Activated CD8-positive, alpha-beta memory T cell treated with anti-CD3 and anti-CD28 coated beads for 48 hours (primary cell): ENCODE measurements around the gene TMEM250.
"Not testable (repeated sequence)": the region's sequence is repeated elsewhere in the genome, so short reads cannot be mapped to it uniquely, and the experiment has no call there.

ENCODE experiments used
- DNase-seq, 3 experiments: peaks; one replicate each; pipeline ENCODE4 v3.0.0-alpha.2; 2020; ENCODE audit warnings: low read depth in 2 of 3, low spot score in 2 of 3

The TMEM250 gene, protein sequence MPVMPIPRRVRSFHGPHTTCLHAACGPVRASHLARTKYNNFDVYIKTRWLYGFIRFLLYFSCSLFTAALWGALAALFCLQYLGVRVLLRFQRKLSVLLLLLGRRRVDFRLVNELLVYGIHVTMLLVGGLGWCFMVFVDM

DNA sequence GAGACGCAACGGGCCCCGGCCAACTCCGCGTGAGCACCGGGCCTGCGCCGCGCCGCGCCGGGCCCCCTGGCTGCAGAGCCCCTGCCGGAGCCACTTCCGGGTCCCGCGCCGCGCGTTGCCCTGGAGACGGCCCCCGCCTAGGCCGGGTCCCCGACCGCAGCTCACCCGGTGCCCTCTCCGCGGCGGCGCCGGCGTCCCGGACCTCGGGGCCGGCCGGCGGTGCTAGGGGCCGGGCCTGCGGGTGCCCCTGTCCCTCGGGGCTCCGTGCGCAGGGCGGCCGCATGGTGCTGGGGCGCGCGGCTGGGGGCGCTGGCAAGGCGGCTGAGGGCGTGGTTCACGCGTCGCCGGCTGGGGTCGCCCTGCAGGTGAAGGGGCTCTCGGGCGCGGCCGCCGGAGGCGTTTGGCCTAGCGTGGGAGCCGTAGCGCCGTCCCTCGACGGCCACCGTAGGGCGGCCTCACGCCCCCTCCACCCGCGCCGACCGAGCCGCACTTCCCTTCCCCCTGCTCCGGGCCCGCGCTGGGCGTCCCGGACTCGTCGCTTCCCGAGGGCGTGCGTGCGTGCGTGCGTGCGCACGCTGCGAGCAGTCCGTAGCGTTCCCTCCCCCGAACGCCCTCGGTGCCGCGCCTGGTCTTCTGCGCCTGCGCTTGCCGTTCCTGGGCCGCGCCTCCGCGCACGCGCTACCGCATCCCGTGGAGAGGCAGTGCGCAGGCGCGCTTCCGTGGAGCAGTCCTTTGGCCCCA lies at the start of gene TMEM250:
TSS of gene TMEM250 (minus strand) at position 556 of the 741 bp plus-strand sequence. CDS start 1,975 bp downstream, outside the sequence.
- peak; percentile 91 to 97 (median 94) for DNase-seq

DNA sequence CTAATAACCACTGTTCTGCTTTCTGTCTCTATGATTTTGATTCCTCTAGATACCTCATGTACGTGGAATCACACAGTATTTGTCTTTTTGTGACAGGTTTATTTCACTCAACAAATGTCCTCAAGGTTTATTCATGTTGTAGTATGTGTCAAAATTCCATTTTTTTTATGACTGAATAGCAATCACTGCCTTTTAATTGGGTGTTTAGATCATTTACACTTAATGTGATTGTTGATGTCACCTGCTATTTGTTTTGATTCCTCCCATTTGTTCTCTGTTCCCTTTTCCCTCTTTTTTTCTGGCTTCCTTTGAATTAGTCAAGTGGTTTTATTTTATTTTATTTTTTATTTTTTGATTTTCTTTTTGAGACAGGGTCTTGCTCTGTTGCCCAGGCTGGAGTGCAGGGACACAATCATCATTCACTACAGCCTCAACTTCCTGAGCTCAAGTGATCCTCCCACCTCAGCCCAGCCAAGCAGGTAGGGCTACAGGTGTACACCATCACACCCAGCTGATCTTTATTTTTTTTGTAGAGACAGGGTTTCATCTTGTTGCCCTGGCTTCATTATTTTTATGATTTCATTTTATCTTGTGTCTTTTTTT lies 44.7 kb upstream of the TMEM250 start:
- no peak for DNase-seq

DNA sequence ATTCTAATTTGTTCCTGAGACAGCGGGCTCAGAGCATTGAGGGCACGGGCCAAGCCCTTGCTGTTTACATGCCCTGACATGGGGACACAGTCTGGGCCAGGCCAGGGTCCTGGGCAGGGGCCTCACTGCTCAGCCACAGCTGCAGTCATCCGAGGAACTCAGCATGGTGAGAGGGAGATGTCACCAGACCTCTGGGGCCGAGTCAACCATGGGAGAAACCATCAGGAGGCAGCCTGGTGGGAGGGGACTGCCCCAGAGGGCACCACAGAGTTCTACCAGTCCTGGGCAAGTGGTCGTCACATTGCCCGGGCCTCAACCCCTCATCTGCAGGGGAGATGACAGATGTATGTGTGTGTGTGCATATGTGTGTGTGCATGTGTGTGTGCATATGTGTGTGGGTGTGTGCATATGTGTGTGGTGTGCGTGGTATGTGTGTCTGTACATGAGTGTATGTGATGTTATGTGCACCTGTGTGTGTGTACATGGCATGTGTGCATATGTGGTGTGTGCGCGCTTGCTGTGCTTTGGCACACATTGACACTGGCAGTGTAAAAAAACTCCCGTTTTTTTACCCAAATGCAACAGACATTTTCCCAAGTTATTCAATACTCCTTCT lies 42.4 kb upstream of the TMEM250 start:
- no peak for DNase-seq

DNA sequence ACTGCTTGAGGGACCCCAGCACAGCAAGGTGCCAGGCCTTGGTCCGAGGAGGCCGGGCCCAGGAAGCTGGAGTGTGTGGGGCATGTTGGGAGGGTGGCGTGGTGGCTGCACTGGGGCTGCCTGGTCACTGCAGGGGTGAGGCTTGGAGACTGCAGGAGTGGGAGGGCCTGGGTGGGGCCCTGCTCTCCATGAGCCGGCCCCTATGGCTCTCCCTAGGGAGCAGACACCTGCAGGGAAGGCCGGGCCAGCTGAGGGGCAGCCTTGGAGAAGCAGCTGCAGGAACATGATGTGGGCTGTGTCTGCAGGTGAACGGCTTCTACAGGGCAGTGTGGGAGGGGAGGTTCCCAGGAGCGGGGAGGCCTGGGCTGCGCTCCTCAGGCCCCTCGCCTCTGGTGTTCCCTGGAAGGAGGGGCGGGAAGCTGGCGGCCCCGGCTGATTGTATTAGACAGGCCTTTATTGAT lies 41.7 kb upstream of the TMEM250 start:
- no peak for DNase-seq

DNA sequence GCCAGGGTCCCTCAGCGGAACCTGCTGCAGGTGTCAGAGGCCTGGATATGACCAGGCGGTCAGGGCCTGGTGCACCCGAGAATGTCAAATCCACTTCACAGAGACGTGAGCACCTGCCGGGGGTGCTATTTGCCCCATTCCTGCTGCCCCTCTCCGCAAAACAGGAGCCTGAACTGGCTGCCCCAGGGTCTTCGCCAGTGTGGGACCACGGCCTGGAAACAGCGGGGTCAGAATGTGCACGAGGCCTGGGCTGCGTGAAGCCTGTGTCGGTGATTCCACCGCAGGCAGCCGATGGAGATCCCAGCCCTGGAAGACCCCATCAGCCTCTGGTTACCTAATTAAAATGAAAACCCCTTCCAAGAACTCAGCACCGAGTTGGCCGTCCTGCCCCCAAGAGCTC lies 41.2 kb upstream of the TMEM250 start:
- no peak for DNase-seq

DNA sequence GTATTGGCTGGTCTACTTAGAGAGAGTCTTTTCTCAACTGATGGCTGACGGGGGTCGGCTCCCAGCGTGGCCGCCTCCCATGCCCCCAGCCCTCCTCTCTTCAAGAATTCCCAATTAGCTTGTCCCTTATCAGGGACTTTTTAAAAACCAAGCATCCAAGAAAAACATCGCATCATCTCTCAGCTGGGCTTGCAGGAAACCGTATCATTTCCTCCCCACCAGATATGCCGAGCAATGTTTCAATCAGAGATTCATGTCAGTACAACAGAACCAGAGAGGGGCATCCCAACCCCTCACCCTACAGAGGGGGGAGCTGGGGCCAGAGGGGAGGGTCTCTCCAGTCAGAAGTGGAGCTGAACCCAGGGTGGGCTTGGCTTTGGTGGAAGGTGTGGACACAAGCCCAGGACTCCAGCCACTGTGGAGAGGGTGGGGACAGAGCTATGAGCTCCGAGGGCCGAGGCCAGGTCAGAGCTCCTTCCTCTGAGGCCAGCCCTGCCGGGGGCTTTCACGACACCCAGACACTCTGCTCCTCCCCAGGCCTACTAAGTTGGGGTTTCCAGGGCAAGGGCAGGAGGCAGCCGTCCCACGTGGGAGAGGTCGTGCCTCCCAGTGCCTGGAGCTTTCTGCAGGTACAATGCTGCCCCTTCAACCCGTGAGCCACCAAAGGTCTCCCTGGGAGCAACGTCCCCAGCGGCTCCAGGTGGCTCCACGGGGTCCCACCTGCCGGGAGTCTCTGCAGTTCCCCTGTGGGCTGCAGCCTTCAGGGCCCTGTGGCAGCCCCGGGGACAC lies 39.0 kb upstream of the TMEM250 start:
- no peak for DNase-seq

DNA sequence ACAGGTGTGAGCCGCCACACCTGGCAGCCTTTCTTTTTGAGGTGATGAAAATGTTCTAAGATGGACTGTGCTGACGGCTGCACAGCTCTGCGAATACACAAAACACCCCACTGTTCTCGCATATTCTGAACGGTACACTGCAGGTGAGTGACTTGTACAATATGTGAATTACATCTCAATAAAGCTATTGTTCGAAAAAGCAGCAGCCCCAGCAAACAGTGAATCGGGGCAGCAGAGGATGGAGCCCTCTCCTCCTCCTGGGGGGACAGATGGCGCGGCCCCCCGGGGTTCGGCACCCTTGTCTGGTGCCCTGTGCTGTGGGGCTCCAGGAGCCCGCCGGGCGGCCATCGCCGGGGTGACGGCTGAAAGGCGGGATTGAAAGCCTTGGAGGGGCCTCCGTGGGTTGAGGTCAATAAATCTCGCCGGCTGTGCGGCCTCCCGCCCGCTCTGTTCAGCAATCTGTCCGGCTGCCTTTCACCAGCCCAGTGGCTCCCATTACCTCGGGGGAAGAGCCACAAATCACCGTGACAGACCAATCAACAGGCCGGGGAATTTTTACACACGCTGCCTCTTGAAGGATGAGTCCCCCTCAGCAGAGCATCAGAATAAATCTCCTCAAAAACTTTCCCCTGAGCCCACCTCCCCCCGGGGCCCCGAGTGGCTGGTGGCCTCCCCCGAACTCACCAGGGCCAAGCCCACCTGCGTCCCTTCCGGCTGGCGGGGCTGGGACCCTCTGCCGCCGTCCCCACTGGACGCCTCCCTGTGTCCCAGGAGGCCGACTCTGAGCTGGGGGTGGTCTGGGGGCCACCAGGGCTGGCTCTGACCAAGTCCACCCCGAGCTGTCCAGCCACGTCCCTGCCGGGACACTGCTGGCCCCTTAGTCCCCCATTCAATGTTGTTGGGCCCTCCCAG lies 37.8 kb upstream of the TMEM250 start:
- DNase-seq, result no peak

DNA sequence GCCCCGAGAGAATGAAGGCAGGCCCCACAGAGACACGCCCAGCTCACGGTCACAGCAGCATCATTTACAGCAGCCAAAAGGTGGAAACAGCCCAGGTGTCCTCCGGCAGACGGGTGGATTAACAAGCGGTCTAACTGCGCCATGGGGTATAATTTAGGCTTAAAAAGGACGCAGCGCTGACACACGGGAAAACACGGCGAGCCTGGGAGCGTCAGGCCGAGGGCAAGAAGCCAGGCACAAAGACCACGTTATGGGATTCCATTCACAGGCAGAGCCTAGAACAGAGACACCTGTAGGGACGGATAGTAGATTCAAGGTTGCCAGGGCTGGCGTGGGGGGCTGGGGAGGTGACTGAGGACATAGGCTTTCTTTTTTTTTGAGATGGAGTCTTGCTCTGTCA lies 36.9 kb upstream of the TMEM250 start:
- no peak for DNase-seq

DNA sequence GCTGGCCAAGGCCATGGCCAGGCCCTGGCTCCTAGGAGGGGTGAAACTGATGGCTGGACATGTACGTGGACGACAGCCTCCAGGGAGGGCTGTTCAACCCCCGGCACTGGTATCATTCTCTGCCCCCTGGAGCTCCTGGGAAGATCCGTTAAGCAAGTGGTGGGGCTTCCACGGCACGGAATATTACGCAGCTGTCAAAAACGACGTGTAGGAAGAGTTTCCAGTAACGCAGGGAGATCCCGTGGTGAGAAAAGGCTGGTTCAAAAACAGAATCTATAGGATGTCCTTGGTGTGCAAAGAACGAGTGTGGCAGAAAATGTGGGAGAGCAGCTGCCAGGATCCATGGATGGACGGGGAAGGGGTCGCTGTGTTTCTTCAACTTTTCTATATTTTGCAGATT lies 36.3 kb upstream of the TMEM250 start:
- no peak for DNase-seq

DNA sequence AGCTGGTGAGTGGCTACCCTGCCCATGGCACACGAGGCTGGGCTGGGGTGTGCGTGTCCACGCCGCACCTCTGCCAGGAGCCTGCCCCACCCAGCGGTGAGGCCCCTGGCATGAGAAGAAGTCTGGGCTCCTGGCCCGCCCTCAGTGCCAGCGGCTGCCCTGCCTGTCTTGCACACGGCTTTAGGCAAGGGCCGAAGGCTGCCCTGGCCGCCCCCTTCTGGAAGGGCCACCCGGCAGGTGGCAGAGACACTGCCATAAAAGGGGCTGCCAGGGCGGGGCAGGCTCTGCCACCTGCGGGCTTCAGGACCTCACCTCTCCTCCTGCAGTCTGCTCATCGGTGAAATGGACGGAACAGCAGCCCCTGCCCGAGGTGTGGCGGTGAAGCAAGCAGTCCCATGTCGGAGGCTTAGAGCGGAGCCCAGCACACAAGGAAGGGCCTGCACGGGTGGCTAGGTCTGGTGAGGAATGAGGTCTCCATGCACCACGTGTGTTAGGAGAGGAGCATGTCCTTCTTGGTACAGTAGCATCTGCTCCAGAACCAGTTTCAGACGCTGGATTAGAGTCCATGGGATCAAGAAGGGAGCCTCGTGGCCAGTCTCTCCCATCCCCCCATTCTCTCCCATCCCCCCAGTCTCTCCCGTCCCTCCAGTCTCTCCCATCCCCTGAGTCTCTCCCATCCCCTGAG lies 34.8 kb upstream of the TMEM250 start:
- no peak for DNase-seq

DNA sequence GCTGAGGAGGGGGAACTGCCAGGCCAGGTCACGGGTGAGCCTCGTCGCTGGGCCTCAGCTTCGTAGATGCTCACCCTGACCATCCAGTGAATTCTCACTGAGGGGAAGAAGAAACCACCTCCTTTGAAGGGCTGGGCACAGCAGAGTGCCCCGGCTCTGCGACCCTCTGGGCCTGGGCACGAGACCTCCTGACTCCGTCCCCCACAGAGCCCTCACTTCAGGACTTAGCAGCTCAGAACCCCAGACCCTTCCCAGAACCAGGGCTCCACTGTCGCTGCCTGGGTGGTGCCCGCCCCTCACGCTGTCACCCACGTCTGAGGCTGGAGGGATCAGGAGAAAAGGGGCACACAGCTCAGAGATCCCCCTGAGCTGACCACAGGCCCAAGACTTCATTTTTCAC lies 34.3 kb upstream of the TMEM250 start:
- DNase-seq, result no peak

DNA sequence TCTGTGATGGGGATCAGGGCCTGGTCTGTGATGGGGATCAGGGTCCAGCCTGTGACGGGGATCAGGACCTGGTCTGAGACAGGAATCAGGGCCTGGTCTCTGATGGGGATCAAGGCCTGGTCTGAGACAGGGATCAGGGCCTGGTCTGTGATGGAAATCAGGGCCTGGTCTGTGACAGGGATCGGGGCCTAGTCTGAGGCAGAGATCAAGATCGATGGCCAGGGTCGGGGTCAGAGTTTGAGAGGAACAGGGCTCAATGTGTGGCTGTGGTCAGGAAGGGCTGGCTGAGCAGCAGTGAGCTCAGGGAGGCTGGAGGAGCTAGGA lies 33.8 kb upstream of the TMEM250 start:
- DNase-seq, result no peak

DNA sequence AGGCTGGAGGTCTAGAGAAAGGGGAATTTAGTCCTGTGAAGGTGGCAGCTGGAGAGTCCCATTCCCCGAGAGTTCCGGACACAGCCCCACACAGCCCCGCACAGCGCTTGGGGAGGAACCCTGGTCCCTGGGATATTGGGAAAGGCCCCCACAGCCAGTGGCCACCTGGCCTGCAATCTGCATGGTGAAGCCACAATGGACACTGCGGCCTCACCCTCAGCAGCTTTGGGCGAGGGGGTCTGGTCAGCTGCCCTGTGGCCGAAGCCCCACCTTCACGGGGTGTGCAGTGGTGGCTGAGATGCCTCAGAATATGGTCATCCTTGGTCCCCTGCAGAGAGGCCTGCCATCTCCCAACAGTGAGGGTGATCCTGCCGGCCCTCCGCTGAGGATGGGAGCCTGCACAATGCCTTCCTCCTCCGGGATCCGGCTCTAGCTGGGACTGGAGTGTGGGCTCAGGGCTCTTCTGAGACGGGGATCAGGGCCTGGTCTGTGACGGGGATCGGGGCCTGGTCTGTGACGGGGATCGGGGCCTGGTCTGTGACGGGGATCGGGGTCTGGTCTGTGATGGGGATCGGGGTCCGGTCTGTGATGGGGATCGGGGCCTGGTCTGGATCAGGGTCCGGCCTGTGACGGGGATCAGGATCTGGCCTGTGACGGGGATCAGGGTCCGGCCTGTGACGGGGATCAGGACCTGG lies 33.3 kb upstream of the TMEM250 start:
- no peak for DNase-seq

DNA sequence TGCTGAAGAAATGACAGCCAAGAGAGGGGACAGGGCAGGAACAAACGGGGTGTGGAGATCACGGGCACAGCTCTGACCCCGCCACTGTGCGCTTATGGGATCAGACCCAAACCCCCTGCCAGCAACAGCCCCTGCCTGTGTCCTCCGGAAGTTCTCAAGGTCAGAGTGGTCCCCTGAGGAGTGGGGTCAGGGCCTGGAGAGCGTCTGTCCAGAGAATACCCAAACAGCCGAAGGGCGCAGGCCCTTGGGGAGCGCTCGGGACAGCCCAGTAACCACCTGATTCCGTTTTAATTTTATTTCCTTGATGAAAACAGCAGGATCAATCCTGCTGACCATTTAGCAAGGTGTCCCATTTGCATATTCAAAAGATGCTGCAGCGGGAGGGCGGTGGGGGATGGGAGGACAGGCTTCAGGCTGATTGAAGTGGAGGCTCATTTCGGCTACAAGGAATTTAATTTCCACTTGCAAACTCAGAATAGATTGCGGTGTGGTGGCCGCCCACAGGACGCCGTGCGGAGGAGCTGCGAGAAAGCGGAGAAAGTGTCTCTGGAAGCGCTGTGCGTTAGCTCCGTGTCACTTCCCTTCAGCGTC lies 32.6 kb upstream of the TMEM250 start:
- DNase-seq, result no peak

DNA sequence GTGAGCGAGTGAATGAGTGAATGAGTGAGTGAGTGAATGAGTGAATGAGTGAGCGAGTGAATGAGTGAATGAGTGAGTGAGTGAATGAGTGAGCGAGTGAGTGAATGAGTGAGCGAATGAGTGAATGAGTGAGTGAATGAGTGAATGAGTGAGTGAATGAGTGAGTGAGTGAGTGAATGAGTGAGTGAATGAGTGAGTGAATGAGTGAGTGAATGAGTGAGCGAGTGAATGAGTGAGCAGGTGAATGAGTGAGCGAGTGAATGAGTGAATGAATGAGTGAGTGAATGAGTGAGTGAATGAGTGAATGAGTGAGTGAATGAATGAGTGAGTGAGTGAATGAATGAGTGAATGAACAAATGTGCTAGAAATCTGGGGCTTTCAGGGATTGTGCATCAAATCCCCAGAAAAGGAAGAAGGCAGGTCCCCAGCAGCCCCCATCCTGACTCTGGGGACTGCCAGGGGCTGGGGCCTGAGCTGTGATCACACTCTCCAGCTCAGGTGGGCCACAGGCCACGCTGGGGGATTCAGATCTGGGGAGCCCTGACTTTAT lies 32.1 kb upstream of the TMEM250 start:
- not testable (repeated sequence) for DNase-seq

DNA sequence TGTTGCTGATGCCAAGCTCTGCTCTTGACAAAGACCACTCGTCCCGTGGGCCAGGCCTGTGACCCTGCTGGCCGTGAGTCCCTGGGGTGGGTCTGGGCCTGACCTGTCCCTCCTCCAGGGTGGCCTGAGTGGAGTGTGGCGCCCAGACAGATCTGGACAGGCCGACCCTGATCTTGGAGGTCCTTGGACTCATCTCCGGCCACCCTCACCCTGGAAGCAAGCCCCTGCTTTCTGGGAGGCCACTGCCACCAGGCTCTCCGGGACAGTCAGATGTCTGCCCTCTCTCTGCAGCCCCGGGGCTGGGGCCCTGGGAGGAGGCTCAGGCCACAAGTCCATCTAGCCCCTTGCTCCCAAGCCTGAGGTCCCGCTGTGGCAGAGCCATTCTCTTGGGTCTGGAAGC lies 31.2 kb upstream of the TMEM250 start:
- DNase-seq, result no peak

DNA sequence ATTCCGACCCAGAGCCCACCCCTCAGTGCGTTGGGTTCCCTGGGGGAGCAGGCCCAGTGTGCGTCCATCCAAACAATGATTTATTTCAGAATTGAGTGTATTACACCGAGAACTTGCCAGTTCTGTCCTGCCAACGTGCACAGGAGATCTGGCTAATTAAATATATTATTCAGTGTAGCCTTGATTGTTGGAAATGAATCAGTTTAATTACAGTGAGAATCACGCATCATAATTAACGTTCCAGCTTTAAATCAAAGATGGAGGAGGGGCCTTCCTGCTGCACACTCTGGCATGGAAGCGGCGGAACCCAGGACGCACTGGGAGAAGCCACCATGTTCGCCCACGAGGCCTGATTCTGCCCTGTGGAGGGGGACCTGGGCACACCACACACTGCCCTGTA lies 30.7 kb upstream of the TMEM250 start:
- DNase-seq, result no peak

DNA sequence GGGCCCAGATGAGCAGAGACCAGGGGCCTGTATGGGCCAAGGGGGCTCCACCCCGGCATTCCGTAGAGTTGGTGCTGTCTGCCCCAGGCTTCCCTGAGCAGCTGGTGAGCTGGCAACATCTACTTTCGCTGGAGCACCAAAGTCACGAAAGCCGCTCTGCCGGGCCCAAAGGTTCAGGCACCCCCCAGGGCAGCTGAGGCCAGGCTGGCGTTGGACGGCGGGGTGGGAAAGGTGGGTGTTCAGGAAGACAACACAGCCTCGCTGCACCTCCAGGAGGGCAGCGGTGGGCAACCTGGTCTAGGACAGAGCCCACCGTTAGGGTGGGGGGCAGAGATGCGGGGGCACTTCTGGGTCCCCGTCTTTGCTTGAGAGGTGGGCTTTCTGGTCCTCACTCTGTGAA lies 30.1 kb upstream of the TMEM250 start:
- no peak for DNase-seq
